Central memory CD8-positive, alpha-beta T cell (primary cell): ENCODE data around the gene SPATS2L.

Experiments used
- ATAC-seq: fragments of 150-1000 bp; cut with Tn5 transposase; replicated peaks from 2 replicates; pipeline ENCODE4 v1.10.0; 2022; ENCODE audit warnings: mild to moderate bottlenecking, moderate FRiP score, moderate number of reproducible peaks; ENCODE audit not compliant: poor library complexity, severe bottlenecking; ENCODE audit errors: extremely low read depth
- DNase-seq, 2 donors: peaks; one replicate each; pipeline ENCODE4 v3.0.0; 2021; ENCODE audit warnings: low spot score in 2 of 2
- H3K27ac Mint-ChIP-seq: one replicate; pipeline ENCODE4 v1.8.0; 2022; ENCODE audit warnings: low read depth, mild to moderate bottlenecking, moderate library complexity, mixed read lengths
- H3K27me3 Mint-ChIP-seq: one replicate; pipeline ENCODE4 v1.8.0; 2022; ENCODE audit warnings: mixed read lengths
- H3K36me3 Mint-ChIP-seq: one replicate; pipeline ENCODE4 v1.8.0; 2022; ENCODE audit warnings: mild to moderate bottlenecking, moderate library complexity, mixed read lengths; ENCODE audit not compliant: insufficient read depth
- H3K4me1 Mint-ChIP-seq: one replicate; pipeline ENCODE4 v1.8.0; 2022; ENCODE audit warnings: mixed read lengths
- H3K4me3 Mint-ChIP-seq: one replicate; pipeline ENCODE4 v1.8.0; 2022; ENCODE audit warnings: mild to moderate bottlenecking, moderate library complexity, mixed read lengths
- H3K9me3 Mint-ChIP-seq: one replicate; pipeline ENCODE4 v1.8.0; 2022; ENCODE audit warnings: mixed read lengths

Gene SPATS2L

GRCh38 chr2:200488169-200488568, 181.7 kb downstream of the SPATS2L start:
- Mint-ChIP-seq H3K9me3 (no peaks in the 10 kb centered on the region), H3K4me3 (no peak overlapping the region), H3K27me3 (no peaks in the 10 kb centered on the region), H3K27ac (no peak overlapping the region), H3K4me1 (no peaks in the 10 kb centered on the region), H3K36me3 (peaks cover 22% of the 10 kb centered on the region)
- DNase-seq (no peak), ATAC-seq (no peak)

GRCh38 chr2:200490001-200490400, 183.5 kb downstream of the SPATS2L start:
- H3K27ac Mint-ChIP-seq = no peak overlapping the region
- H3K4me1 Mint-ChIP-seq = no peaks in the 10 kb centered on the region
- H3K4me3 Mint-ChIP-seq = no peak overlapping the region
- H3K9me3 Mint-ChIP-seq = no peaks in the 10 kb centered on the region
- no peaks in the 10 kb centered on the region for H3K27me3 Mint-ChIP-seq
- peaks cover 25% of the 10 kb centered on the region for H3K36me3 Mint-ChIP-seq
- DNase-seq (no peak), ATAC-seq (no peak)

- Mint-ChIP-seq H3K4me1 (no peaks in the 10 kb centered on the region), H3K36me3 (peaks cover 40% of the 10 kb centered on the region), H3K27me3 (no peaks in the 10 kb centered on the region), H3K27ac (no peak overlapping the region), H3K4me3 (no peak overlapping the region), H3K9me3 (no peaks in the 10 kb centered on the region)
- ATAC-seq (no peak), DNase-seq (no peak)
These were observed 186.2 kb downstream of the SPATS2L start for GRCh38 chr2:200492656-200493055.

- Mint-ChIP-seq H3K27me3 (no peaks in the 10 kb centered on the region), H3K27ac (peak overlapping the region; percentile 33), H3K9me3 (no peaks in the 10 kb centered on the region), H3K36me3 (peaks cover 47% of the 10 kb centered on the region), H3K4me1 (peaks cover 1% of the 10 kb centered on the region), H3K4me3 (no peak overlapping the region)
- ATAC-seq (no peak), DNase-seq (no peak)
These were observed 187.6 kb downstream of the SPATS2L start for GRCh38 chr2:200494048-200494447.

- no peak overlapping the region for H3K27ac Mint-ChIP-seq
- H3K36me3 Mint-ChIP-seq = peaks cover 36% of the 10 kb centered on the region
- no peaks in the 10 kb centered on the region for H3K27me3 Mint-ChIP-seq
- no peak for DNase-seq
- ATAC-seq = no peak
- no peak overlapping the region for H3K4me3 Mint-ChIP-seq
- no peaks in the 10 kb centered on the region for H3K9me3 Mint-ChIP-seq
- H3K4me1 Mint-ChIP-seq = peaks cover 6% of the 10 kb centered on the region
These were observed 190.2 kb downstream of the SPATS2L start for GRCh38 chr2:200496696-200497095.

GRCh38 chr2:200498402-200499162, 192.1 kb downstream of the SPATS2L start:
- no peak overlapping the region for H3K27ac Mint-ChIP-seq
- peaks cover 11% of the 10 kb centered on the region for H3K4me1 Mint-ChIP-seq
- ATAC-seq = no peak
- H3K36me3 Mint-ChIP-seq = peaks cover 40% of the 10 kb centered on the region
- H3K9me3 Mint-ChIP-seq = no peaks in the 10 kb centered on the region
- H3K4me3 Mint-ChIP-seq = no peak overlapping the region
- H3K27me3 Mint-ChIP-seq = no peaks in the 10 kb centered on the region
- no peak for DNase-seq

GRCh38 chr2:200502196-200502595, 195.7 kb downstream of the SPATS2L start:
- no peaks in the 10 kb centered on the region for H3K27me3 Mint-ChIP-seq
- H3K9me3 Mint-ChIP-seq = no peaks in the 10 kb centered on the region
- no peak for ATAC-seq
- H3K4me3 Mint-ChIP-seq = no peak overlapping the region
- DNase-seq = no peak
- H3K27ac Mint-ChIP-seq = no peak overlapping the region
- peaks cover 18% of the 10 kb centered on the region for H3K4me1 Mint-ChIP-seq
- H3K36me3 Mint-ChIP-seq = peaks cover 34% of the 10 kb centered on the region

- DNase-seq = no peak
- Mint-ChIP-seq H3K36me3 (peaks cover 23% of the 10 kb centered on the region), H3K27ac (no peak overlapping the region), H3K4me1 (peaks cover 23% of the 10 kb centered on the region), H3K9me3 (no peaks in the 10 kb centered on the region), H3K27me3 (no peaks in the 10 kb centered on the region), H3K4me3 (no peak overlapping the region)
- no peak for ATAC-seq
These were observed 200.2 kb downstream of the SPATS2L start for GRCh38 chr2:200506679-200507078.

- H3K36me3 Mint-ChIP-seq = peaks cover 23% of the 10 kb centered on the region
- H3K4me1 Mint-ChIP-seq = peaks cover 21% of the 10 kb centered on the region
- H3K9me3 Mint-ChIP-seq = no peaks in the 10 kb centered on the region
- ATAC-seq = no peak
- H3K4me3 Mint-ChIP-seq = no peak overlapping the region
- H3K27ac Mint-ChIP-seq = no peak overlapping the region
- no peaks in the 10 kb centered on the region for H3K27me3 Mint-ChIP-seq
- no peak for DNase-seq
These were observed 200.7 kb downstream of the SPATS2L start for GRCh38 chr2:200507179-200507578.

GRCh38 chr2:200509235-200509611, 202.7 kb downstream of the SPATS2L start:
- Mint-ChIP-seq H3K4me3 (peak overlapping the region; percentile 80), H3K36me3 (peaks cover 9% of the 10 kb centered on the region), H3K4me1 (peaks cover 18% of the 10 kb centered on the region), H3K27me3 (no peaks in the 10 kb centered on the region), H3K27ac (peak overlapping the region; percentile 67), H3K9me3 (no peaks in the 10 kb centered on the region)
- DNase-seq (no peak), ATAC-seq (no peak)

- no peaks in the 10 kb centered on the region for H3K9me3 Mint-ChIP-seq
- peak; percentile 98 for ATAC-seq
- H3K27ac Mint-ChIP-seq = peak within 1 kb of the TSS; percentile 67
- H3K4me3 Mint-ChIP-seq = peak within 1 kb of the TSS; percentile 80
- H3K36me3 Mint-ChIP-seq = peaks cover 7% of the 10 kb centered on the region
- H3K27me3 Mint-ChIP-seq = no peaks in the 10 kb centered on the region
- peak; percentile 83 to 89 for DNase-seq
- peaks cover 18% of the 10 kb centered on the region for H3K4me1 Mint-ChIP-seq
These were observed 203.3 kb downstream of the SPATS2L start, which contains the start of gene KCTD18 for GRCh38 chr2:200509612-200510433. TSS of gene KCTD18 (minus strand) at chr2:200510068. CDS start at chr2:200507016, 3,052 bp downstream.

GRCh38 chr2:200515155-200515554, 208.7 kb downstream of the SPATS2L start:
- Mint-ChIP-seq H3K4me3 (no peak overlapping the region), H3K9me3 (no peaks in the 10 kb centered on the region), H3K27me3 (peaks cover 8% of the 10 kb centered on the region), H3K27ac (no peak overlapping the region), H3K36me3 (no peaks in the 10 kb centered on the region), H3K4me1 (no peaks in the 10 kb centered on the region)
- ATAC-seq (no peak), DNase-seq (no peak)

- no peak overlapping the region for H3K4me3 Mint-ChIP-seq
- H3K27ac Mint-ChIP-seq = no peak overlapping the region
- H3K27me3 Mint-ChIP-seq = no peaks in the 10 kb centered on the region
- peaks cover 14% of the 10 kb centered on the region for H3K4me1 Mint-ChIP-seq
- ATAC-seq = no peak
- DNase-seq = no peak
- H3K9me3 Mint-ChIP-seq = no peaks in the 10 kb centered on the region
- H3K36me3 Mint-ChIP-seq = peaks cover 3% of the 10 kb centered on the region
These were observed 216.7 kb downstream of the SPATS2L start for GRCh38 chr2:200523158-200523557.
